ENCODE measurements around the gene SUN5.

DNA sequence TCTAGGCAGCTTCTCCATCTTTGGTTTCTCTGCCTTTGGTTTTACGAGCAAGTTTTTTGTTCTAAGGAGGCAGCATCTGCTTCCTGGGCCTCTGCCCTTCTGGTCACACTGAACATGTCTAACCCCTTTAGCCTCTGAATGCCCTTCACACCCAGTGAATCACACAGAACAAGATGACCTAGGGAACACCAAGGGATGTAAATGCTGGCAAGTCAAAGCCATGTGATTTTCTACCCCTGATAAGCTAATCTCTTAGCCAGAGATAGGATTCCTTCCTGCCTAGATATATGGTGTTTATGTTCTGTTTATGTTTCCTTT lies 20.0 kb upstream of the SUN5 start:
- TF ChIP-seq, protein P1, sequence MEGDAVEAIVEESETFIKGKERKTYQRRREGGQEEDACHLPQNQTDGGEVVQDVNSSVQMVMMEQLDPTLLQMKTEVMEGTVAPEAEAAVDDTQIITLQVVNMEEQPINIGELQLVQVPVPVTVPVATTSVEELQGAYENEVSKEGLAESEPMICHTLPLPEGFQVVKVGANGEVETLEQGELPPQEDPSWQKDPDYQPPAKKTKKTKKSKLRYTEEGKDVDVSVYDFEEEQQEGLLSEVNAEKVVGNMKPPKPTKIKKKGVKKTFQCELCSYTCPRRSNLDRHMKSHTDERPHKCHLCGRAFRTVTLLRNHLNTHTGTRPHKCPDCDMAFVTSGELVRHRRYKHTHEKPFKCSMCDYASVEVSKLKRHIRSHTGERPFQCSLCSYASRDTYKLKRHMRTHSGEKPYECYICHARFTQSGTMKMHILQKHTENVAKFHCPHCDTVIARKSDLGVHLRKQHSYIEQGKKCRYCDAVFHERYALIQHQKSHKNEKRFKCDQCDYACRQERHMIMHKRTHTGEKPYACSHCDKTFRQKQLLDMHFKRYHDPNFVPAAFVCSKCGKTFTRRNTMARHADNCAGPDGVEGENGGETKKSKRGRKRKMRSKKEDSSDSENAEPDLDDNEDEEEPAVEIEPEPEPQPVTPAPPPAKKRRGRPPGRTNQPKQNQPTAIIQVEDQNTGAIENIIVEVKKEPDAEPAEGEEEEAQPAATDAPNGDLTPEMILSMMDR (IDR thresholded peaks at IDR 0.05) = no peak
- no peak for TF ChIP-seq POLR2A (IDR thresholded peaks at IDR 0.05)

Data from uterus (tissue), 2 donors.